ENCODE results near the gene ARMS2.

The ARMS2 gene

DNA sequence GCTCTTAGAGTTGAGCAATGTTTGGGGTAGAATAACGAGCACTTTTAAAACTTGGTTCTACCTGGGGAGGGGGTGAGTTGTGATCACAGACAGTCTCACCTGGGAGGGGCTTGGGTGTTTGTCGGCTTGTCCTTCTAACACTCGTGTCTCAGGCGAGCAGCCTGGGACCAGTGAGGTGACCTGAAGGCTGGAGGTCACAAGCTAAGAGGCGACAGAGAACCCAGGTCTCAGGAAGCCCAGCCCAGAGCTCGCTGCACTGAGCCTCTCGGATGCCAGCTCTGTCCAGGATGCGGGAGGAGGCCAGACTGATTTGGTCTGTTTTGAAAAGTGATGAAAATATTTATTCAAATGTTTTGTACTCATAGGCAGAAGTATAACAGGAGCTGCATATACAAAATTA lies 18.7 kb downstream of the ARMS2 start:
- DNase-seq: no peak

DNA sequence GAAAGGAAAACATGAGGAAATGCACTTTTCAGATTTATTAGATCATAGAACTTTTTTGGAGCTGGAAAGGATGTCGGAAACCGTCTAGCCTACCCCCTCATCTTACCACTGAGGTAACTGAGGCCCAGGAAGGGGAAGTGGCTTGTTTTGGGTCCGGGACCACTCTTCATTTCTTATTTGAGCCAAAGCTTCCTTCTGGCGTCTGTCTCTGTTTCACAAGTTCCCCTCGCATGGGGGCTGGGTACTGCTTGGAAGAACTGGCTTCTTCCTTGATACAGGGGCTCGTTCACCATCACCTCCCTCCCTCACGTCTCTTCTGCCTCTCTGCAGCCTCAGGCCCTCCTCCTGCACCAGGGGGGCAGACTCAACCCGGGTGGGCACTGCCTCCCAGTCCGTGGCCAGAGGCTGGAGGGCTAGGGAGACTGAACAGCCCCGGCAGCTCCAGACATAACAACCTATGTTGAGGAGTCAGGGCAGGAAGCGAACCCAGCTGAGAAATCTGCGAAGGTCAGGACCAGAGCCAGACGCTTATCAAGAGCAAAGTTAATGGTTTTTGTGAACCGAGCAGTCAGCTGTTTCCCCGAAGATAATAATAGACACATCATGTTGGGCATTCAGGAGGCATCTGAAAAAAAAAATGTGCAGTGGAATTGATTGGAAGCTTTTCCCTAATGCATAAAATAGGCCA lies 19.8 kb downstream of the ARMS2 start:
- DNase-seq: no peak

DNA sequence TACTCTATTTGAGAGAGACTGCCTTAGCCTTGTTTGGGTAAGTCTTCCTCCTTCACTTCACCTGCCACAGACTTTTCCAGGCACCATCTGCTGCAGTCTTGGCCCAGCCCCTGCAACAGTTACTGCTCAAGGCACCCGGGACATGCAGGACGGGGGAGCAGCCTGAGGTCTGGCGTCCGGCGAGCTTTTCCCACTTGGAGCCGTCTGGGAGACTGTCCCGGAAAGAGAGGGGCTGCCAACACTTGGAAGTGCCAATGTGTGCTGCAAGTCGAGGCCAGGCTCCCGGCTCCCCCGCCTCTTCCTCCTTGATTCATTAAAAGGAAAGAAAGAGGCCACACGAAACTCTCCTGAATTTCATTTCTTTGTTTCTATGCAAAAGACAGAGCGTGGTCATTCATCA lies 20.6 kb downstream of the ARMS2 start:
- DNase-seq: no peak

DNA sequence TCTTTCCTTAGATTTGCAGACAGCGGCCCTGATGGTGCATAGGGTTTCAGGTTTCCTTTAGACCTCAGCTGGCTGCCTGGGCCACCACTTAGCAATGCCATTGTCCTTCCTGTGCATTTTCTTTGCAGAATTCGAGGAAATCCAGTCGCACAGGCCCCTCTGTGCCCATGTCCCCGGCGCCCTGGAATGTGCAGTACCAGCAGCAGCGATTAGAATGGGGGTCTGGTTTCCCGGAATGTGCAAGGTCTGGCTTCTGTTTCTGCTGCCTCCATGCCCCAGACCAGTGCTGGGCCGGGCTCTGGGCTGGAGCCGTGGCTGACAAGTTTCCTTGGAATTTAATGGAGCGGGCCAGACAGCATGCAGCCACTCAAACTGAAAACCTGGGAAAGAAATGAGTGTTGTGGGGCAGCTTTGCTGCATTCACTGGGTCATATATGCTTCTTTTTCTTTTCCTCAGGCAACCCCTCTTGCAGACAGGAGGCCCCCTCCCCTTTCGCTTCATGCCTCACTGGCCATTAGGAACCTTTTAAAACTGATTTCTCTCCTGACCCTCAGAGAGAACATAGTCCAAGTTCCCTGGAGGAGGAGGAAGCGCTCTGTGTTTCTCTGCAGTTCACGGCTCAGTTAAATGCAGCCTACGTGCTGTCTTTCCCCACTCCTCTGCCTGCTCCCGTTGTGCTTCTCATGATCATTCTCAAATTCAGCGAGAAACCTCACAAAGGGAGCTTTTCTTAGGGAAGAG lies 21.3 kb downstream of the ARMS2 start:
- no peak for DNase-seq

DNA sequence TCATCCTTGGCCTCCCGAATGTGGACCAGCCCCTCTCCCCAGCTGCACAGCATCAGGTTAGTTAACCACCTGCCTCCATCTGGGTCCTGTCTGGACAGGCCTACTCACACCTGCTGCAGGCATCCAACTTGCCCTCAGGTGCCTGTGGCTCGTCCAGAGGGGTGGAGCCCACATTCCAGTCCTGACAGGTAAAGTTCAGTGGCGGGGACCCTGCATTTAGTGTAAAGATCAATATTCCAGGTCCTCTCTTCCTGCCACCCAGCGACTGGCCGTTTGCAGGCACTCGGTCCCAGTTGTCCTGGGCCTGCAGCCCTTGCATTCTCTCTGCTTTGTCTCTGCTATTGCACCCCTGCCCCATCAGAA lies 21.9 kb downstream of the ARMS2 start:
- DNase-seq: no peak

DNA sequence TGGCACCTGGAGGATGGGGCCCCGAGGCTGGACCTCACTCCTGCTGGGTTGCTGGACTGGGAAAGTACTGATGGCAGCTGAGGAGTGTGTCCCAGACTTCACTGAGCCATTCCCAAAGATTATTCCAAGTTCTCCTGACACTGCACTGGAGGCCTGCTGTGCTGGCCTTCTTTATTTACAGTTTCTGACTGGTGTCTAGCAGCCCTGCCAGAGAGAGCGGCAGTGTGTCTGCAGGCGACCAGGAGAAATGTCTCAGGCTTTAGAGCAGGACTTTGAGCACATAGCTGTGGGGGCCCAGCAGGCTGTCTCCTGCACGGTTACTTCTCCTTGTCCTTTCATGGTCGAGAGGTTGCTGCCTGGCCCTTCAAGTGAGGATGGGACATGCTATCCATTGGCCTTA lies 23.0 kb downstream of the ARMS2 start:
- DNase-seq: no peak

DNA sequence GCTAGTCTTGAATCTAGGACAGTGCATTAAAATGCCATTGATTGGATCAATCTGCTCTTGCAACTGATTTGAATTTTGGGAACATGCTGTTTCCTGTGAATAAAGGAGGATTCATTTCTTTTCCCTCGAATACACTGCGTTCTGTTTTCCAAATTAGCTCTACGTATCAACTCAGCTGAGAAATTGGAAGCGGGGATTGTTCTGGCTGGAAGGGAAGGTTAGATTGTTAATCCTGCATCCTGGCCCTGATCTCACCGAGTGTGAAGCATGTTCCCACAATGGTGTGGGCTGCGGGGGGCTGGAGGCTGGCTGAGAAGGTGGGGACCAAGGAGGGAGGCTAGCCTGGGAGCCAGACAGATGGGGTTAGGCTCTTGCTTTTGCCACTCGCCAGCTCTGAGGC lies 24.5 kb downstream of the ARMS2 start:
- no peak for DNase-seq

DNA sequence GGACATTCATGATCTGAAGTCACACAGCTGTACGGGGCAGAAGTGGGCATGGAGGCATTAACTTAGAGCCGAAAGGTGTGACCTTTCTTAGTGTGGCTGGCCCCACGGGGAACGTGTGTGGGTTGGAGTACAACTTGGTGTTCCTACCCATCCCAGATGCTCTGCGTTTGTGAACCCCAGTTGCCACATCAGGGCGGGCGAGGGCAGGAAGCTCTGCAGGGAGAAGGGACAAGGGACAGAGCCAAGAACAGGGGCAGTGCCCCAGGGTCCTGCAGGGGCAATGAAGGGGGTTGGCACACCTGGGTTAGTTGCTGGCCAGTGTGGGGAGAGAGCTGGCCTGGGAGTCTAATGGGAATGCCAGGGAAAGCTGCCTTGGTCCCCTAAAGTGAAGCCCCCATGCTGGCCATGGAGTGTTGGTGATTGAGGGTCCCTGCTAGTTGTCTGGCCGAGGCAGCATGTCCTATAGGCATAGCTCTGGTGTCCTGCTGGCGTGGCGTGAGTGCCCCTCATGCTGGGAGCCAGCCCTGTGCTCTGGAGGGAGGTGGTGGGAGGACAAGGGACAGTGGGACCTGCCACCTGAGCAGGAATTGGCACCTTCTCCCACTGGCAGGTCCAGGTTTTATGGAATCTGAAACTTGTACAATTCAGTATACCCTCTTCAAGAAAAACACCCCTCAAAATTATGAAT lies 25.8 kb downstream of the ARMS2 start:
- DNase-seq: no peak

DNA sequence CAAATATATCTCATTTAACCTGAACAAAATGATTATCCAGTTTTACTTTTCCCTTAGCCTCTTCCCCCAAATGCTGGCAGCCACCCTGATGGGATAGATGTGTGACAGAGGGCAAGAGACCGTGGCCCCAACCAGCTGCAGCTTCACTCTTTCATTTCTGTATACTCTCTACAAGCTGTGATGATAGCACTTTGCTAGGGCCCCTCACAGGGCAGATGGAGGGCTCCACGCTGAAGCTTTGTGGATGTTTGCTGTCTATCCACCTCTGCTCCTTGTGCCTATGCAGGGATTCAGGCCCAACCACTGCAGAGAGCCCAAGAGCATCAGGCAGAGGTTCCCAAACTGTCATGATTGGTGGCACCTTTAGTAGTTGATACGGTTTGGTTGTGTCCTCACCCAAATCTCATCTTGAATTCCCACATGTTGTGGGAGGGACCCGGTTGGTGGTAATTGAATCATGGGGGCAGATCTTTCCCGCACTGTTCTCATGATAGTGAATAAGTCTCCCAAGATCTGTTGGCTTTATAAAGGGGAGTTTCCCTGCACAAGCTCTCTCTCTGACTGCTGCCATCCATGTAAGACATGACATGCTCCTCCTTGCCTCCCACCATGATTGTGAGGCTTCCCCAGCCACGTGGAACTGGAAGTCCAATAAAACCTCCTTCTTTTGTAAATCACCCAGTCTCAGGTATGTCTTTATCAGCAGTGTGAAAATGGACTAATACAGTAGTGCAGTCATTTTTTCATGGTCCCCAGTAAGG lies 27.0 kb downstream of the ARMS2 start:
- no peak for DNase-seq

DNA sequence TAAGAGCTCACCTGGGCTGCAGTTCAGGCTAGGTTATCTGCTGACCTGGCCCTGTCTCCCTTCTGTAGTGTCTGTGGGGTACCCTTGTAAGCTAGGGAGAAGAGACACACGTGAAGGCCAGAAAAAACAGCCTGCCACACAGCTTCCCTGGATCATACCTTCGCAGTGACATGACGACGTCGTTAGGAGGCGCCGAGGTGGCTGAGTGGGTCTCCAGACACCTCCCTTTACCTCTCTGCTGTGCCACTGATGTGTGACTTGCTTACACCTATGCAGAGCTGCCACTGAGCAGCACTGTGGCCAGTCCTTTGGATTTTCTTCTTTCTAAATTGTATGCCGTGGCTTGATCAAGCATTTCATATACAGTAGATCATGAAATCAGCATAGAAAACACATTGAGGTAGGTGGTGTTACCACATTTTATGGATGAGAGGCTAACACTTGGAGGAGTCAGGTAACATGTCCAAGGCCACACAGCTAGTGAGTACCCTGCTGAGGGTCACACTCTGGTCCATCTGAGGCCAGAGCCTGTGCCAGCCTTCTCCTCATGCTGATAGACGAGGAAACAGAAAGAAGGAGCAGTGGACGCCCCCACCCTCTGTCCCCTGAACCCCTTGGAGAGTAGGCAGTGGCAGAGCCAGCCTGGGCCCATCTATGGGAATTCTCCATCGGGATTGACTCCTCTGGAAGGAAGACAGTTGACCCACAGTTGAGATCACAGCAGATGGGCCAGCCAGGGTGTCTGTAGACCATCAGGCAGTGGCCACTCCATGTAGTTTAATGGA lies 30.0 kb downstream of the ARMS2 start:
- DNase-seq: no peak

DNA sequence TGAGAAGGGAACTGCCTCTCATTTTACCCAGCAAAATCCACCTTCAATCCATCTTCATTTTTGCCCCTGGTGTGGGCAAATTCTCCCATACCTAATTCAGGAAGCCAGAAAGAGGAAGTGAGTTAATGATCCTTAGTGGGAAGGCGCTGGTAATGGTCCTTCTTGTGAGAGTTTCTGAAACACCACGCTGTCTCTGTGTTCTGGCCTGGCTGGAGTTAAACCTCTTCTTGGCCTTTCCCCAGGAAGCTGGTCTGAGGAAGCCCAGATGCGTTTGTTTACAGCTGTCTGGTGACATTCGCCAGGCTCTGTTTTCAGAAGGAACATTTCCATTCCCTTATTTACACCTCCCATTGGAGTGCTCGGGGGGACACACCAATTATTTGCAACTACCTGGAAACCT lies 31.2 kb downstream of the ARMS2 start:
- no peak for DNase-seq

DNA sequence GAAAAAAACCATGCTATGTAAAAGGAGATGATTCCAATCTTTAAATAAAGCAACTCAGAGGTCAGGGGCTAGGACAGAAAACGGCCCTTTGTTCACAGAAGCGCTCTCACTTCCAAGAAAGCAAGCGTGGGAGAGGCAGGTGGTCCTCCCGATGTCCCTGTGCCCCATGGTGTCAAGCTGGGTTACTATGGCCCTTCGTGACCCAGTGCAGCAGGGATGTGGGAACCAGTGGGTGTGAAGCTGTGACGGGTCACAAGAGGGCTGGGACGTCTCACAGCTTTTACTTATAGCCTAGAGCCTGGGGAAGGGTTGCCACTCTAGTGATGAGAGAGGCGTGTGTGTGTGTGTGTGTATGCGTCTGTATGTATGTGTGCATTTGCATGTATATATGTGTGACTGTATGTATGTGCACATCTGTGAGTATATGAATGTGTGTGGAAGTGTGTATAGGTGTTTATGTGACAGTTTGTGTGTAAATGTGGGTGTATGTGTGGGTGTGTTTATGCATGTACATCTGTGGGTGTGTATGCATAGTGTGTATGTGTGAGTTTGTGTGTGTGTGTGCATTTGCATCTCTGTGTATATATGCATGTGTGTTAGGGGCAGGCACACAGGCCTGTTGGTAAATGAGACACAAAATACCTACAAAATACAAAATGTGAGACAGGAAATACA lies 32.1 kb downstream of the ARMS2 start:
- no peak for DNase-seq

DNA sequence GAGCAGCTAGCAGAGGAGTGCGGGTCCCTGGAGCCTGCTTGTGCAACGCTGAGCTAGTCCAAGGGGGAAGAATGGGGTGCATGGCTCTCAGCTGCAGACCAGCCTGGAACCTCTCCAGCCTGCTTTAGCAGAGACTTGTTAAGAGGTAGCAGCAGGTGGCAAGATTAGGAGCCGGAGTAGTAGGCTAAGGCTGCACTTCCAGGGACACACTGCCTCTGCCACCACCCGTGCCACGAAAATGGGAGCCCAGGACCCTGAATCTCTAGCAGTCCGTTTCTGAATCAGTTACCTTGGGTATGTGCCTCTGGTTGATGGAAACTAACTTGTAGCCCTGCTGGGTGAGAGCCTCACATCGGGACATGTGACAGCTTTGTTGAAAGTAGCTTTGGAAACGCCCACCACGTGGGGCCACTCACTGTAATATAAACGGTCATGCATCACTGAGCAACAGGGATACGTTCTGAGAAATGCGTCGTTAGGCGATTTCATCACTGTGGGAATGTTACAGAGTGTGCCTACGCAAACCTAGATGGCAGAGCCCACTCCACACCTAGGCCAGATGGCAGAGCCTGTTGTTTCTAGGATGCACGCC lies 32.8 kb downstream of the ARMS2 start:
- DNase-seq: no peak

DNA sequence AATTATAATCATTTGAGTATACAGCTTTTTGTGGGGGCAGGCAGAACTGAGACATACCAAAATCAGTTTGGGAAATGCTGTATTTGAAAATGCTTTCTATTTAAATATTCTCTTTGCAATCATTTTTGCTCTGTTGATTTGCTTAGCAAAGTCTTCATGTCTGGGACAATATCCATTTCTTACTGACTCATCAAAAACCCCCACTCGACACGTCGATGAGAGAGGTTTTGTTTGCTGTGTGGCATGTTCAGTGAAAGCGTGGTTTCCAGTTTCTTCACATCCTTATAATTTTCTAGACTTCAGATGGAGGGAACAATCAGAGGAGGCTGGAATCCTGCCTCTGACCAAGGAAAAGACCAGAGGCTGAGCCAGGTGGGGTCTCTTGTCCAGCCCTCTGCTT lies 35.8 kb downstream of the ARMS2 start:
- DNase-seq: no peak

DNA sequence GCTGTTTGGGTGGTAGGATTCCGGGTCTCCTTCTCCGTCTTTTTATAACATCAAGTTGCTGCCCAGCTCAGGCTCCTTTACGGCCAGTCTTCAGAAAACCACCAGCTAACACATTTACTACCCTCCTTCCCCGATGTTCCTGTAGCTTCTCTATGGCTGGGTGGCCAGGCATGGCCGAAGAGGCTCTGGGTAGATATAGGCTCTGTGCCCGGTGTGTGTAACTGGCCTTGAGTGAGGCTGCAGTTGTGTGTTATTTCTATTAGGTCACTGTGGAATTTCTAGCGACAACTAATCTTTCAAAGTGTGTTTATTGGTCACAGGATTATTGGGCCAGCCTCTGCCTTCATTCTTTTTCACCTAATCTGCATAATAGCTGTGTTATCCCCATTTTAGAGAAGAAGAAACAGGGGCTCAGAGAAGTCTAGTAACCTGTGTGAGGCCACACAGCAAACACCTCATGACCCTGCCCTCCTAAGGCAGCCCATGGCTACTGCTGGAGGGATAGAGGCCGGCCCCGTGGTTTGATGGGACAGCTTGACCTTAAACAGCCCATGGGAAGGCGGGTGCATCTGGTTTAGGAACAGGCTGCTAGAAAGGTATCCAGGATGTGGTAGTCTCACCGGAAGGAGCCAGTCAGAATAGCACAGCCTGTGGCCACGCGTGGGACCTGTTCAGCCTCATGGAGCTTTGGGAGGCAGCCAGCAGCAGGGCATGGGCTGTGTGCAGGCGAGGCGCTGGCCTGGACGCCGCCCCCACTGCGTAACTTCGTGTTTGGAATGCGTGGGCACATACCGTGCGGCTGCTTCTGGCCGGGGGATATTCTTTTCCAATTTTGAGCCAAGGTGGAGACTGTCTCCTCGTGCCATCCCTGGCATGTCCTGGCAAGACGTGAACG lies 36.6 kb downstream of the ARMS2 start:
- peak; percentile 32 for DNase-seq

DNA sequence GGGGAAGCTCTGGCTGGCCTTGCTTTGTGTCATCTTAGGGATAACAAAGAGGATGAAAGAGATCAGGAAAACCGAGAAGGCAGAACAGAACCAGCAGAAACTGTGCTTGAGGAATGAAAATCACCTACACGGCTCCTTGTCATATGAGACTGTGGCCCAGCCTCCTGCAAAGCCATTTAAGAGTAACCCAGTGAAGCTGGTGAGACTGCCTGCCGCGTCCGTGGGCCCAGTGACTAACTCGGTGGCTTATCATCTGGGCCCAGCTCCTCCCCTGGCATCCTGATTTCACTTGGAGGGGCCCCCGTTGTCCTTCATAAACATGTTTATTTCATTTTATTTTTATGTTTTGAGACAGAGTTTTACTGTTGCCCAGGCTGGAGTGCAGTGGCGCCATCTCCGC lies 37.6 kb downstream of the ARMS2 start:
- no peak for DNase-seq

DNA sequence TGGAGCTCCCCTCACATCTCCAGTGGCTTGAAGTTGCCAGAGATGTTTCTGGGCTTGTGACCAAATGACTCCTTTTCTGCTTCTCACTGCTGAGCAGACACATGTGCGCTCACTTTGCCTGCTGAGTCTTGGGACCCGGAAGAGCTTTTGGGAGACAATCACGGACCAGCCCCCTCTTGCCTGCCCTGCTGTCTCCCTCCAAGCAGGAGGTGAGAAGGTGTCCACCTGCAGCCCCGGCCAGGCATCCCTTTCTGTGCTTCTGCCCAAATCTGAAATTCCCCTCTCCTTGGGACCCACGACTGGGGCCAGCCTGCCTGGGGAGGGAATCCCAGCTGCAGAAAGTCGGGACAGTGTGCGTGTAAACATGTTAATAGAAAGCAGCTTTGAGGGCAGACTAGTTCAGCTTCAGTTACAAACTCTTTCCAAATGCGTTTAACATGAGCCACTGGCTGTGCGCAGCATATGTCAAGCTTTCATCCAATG lies 38.6 kb downstream of the ARMS2 start:
- DNase-seq: no peak

DNA sequence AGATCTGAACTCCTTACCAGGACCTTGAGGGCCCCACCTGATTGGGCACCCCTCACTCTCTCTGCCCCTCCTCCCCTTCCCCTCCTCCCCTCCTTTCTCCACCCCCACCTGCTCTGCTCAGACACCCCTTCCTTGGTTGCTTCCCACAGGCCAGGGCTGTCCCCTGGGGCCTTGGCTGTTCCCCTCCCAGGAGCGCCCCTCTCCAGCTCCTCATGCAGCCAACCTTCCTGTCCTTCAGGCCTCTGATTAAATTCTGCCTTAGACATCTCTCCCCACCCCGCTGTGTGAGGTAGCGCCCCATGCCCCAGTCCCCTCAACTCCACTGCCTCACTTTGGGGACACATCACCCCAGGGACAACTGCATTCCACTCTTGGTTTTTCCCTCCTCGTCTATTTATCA lies 39.3 kb downstream of the ARMS2 start:
- no peak for DNase-seq

DNA sequence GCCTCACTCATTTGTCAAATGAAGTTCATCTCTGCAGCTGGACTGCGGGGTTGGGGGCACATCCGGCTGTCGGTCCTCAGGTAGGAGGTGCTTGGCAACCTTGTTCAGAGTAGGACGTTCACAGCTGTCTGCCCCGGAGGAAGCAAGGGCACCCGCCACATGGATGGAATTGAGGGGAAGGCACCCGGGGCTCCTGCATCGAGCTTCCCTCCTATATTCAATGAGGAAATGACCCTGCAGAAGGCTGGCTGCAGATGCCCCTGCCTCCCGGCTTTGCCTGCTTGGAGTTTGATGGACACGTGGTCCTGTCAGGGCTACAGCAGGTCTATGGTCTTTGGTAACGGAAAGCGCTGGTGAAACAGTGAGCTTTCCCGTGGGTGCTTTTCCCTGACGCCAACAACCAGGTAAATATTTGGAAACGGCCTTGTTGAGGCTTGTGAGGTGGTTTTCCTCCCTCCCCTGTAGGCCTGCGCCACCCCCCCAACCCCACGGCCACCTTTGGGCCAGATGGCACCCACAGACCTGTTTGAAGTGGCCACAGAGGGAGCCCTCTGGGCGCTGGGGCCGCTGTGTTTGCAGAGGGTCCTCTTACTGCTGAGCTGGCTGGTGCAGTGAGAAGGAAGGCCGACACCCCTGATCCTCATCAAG lies 39.8 kb downstream of the ARMS2 start:
- DNase-seq: no peak

DNA sequence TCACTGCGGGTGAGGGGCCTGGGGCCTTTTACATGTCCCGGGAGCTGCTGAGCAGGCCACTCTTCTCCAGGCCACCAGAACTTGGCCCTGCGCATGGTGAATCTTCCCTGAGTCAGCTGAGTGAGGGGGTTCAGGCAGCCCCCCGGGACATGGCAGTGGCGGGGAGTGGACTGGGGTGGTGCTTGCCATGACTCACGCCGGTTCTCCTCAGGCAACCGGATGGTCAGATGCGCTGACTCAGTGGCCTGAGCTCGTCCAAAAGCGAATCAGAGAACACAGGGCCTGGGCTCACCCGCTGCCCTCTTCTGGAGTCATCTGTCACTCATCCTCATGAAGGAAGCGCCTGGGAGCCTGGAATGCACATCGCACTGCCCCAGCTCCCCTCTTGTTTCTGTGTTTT lies 40.4 kb downstream of the ARMS2 start:
- DNase-seq: no peak
